ENCODE measurements around the gene TMEM214.

DNA sequence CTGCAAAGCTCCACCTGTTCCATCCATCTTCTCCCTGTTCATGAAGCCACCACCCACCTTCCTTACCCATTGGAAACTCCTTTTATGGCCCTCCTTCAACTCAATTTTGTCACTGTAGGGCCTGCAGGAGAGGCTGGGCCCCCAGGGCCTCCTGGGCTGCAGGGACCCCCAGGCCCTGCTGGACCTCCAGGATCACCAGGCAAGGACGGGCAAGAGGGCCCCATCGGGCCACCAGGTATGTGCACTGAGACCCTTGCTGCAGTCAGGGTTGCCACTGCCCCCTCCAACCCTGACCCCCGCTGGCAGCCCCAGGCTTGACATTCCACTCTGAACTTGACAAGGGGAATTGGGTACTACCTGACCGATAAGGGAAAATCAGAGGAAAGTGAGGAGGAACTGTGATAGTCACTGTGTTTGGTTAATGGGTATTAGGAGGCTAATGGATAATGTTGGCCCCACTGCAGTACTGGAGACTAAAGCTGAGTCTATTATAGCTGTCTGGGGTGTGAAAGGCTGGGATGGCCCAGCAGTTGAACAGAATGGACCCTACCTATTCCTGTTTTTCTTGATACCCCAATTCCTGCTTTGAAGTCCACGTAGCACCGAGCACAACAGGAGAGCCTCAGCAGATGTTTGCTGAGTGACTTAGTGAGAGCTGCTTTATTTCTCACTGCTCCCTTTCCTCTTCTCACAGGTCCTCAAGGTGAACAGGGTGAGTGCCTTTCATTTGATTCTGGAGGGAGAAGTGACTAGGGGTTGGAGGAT is 51.7 kb downstream of the TMEM214 start:
- TF ChIP-seq, protein P1, sequence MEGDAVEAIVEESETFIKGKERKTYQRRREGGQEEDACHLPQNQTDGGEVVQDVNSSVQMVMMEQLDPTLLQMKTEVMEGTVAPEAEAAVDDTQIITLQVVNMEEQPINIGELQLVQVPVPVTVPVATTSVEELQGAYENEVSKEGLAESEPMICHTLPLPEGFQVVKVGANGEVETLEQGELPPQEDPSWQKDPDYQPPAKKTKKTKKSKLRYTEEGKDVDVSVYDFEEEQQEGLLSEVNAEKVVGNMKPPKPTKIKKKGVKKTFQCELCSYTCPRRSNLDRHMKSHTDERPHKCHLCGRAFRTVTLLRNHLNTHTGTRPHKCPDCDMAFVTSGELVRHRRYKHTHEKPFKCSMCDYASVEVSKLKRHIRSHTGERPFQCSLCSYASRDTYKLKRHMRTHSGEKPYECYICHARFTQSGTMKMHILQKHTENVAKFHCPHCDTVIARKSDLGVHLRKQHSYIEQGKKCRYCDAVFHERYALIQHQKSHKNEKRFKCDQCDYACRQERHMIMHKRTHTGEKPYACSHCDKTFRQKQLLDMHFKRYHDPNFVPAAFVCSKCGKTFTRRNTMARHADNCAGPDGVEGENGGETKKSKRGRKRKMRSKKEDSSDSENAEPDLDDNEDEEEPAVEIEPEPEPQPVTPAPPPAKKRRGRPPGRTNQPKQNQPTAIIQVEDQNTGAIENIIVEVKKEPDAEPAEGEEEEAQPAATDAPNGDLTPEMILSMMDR (IDR thresholded peaks at IDR 0.05): no peak
- no peak for TF ChIP-seq POLR2A (IDR thresholded peaks at IDR 0.05)
